Trophoblast cell (in vitro differentiated cells and primary cell): ENCODE results near the gene ITIH5.

Experiments
- DNase-seq, 2 donors: peaks; one replicate each; pipeline ENCODE4 v3.0.0-alpha.2; 2016
- H2AFZ ChIP-seq: 2 replicates; pipeline ENCODE4 v1.6.1; 2013; ENCODE audit warnings: low read length, moderate library complexity, mild to moderate bottlenecking; ENCODE audit not compliant: insufficient read depth, poor library complexity
- H2AK5ac ChIP-seq: 2 replicates; pipeline ENCODE4 v1.6.1; 2013; ENCODE audit warnings: mild to moderate bottlenecking, low read length
- H2BK120ac ChIP-seq: 2 replicates; pipeline ENCODE4 v1.6.1; 2013; ENCODE audit warnings: low read length, mild to moderate bottlenecking, moderate library complexity; ENCODE audit not compliant: insufficient read depth, poor library complexity
- H2BK12ac ChIP-seq: 2 replicates; pipeline ENCODE4 v1.6.1; 2013; ENCODE audit warnings: mild to moderate bottlenecking, low read length, moderate library complexity
- H2BK5ac ChIP-seq: 2 replicates; pipeline ENCODE4 v1.6.1; 2013; ENCODE audit warnings: low read length, low read depth, moderate library complexity, mild to moderate bottlenecking; ENCODE audit not compliant: poor library complexity
- H3K14ac ChIP-seq: 2 replicates; pipeline ENCODE4 v1.6.1; 2013; ENCODE audit warnings: mild to moderate bottlenecking, low read length
- H3K18ac ChIP-seq: 2 replicates; pipeline ENCODE4 v1.6.1; 2013; ENCODE audit warnings: mild to moderate bottlenecking, low read length
- H3K23ac ChIP-seq: 2 replicates; pipeline ENCODE4 v1.6.1; 2013; ENCODE audit warnings: low read length
- H3K27ac ChIP-seq: 2 replicates; pipeline ENCODE4 v1.5.1; 2013; ENCODE audit warnings: low read depth, mild to moderate bottlenecking, inconsistent platforms, low read length, moderate library complexity
- H3K27me3 ChIP-seq: 2 replicates; pipeline ENCODE4 v1.6.1; 2013; ENCODE audit warnings: inconsistent platforms, mild to moderate bottlenecking, low read length, moderate library complexity; ENCODE audit not compliant: insufficient read depth
- H3K36me3 ChIP-seq, 2 experiments: 1 replicate in 1 of 2; 2 replicates in 1 of 2; pipeline ENCODE4 v1.6.1; 2013; ENCODE audit warnings: low read length in 2 of 2, mild to moderate bottlenecking in 2 of 2, moderate library complexity in 1 of 2; ENCODE audit not compliant: insufficient read depth in 2 of 2, control insufficient read depth in 1 of 2
- H3K4ac ChIP-seq: 2 replicates; pipeline ENCODE4 v1.6.1; 2013; ENCODE audit warnings: low read depth, mild to moderate bottlenecking, low read length, moderate library complexity
- H3K4me1 ChIP-seq, 2 experiments: 1 replicate in 1 of 2; 2 replicates in 1 of 2; pipeline ENCODE4 v1.6.1; 2013; ENCODE audit warnings: low read length in 2 of 2, mild to moderate bottlenecking in 2 of 2, moderate library complexity in 1 of 2; ENCODE audit not compliant: insufficient read depth in 2 of 2, control insufficient read depth in 1 of 2
- H3K4me2 ChIP-seq: 2 replicates; pipeline ENCODE4 v1.6.1; 2013; ENCODE audit warnings: inconsistent platforms, mild to moderate bottlenecking, low read length, moderate library complexity
- H3K4me3 ChIP-seq: 2 replicates; pipeline ENCODE4 v1.5.1; 2013; ENCODE audit warnings: mild to moderate bottlenecking, low read depth, low read length, inconsistent platforms
- H3K79me1 ChIP-seq: one replicate; pipeline ENCODE4 v1.6.1; 2013; ENCODE audit warnings: low read length
- H3K79me2 ChIP-seq: 2 replicates; pipeline ENCODE4 v1.6.1; 2013; ENCODE audit warnings: low read length, mild to moderate bottlenecking; ENCODE audit not compliant: control insufficient read depth, insufficient read depth, poor library complexity
- H3K9ac ChIP-seq: 2 replicates; pipeline ENCODE4 v1.6.1; 2013; ENCODE audit warnings: mild to moderate bottlenecking, low read length
- H3K9me3 ChIP-seq: 2 replicates; pipeline ENCODE4 v1.6.1; 2013; ENCODE audit warnings: low read depth, mild to moderate bottlenecking, control low read depth, inconsistent platforms, low read length; ENCODE audit not compliant: insufficient read depth
- H4K12ac ChIP-seq: 2 replicates; pipeline ENCODE4 v1.6.1; 2013; ENCODE audit warnings: low read depth, mild to moderate bottlenecking, low read length, moderate library complexity
- H4K8ac ChIP-seq: 2 replicates; pipeline ENCODE4 v1.6.1; 2013; ENCODE audit warnings: low read depth, mild to moderate bottlenecking, low read length, moderate library complexity
- H4K91ac ChIP-seq: one replicate; pipeline ENCODE4 v1.6.1; 2013; ENCODE audit warnings: low read depth, mild to moderate bottlenecking, low read length, moderate library complexity
- WGBS: extraction: QIAGEN DNeasy Blood & Tissue Kit; methylation state at CpG from one replicate; pipeline ENCODE4 v1.1.7; 2013; ENCODE audit warnings: missing lambda C conversion rate; ENCODE audit not compliant: insufficient read length, insufficient coverage; ENCODE audit errors: extremely low coverage; 5-methylcytosine and 5-hydroxymethylcytosine counted together

Gene ITIH5

GRCh38 chr10:7518693-7519092 lies 148.1 kb downstream of the ITIH5 start:
- H3K18ac ChIP-seq, result no peak overlapping the region
- H3K4me2 ChIP-seq, result no peak overlapping the region
- H3K23ac ChIP-seq, result no peak overlapping the region
- H3K79me2 ChIP-seq, result no peaks in the 10 kb centered on the region
- no peak overlapping the region for H3K4me3 ChIP-seq
- H2BK120ac ChIP-seq, result no peak overlapping the region
- H3K4ac ChIP-seq, result no peak overlapping the region
- H2BK5ac ChIP-seq, result no peak overlapping the region
- no peaks in the 10 kb centered on the region for H3K79me1 ChIP-seq
- WGBS, result no CpG with 5 or more reads among the region's 1 CpG
- no peak for DNase-seq
- H4K12ac ChIP-seq, result no peak overlapping the region
- no peaks in the 10 kb centered on the region for H3K36me3 ChIP-seq
- no peaks in the 10 kb centered on the region for H3K4me1 ChIP-seq
- H4K91ac ChIP-seq, result no peak overlapping the region
- peaks cover under 1% of the 10 kb centered on the region for H3K27me3 ChIP-seq
- no peak overlapping the region for H2AFZ ChIP-seq
- no peak overlapping the region for H2AK5ac ChIP-seq
- H4K8ac ChIP-seq, result no peak overlapping the region
- H3K14ac ChIP-seq, result no peak overlapping the region
- H3K9ac ChIP-seq, result no peak overlapping the region
- no peak overlapping the region for H2BK12ac ChIP-seq
- no peaks in the 10 kb centered on the region for H3K9me3 ChIP-seq
- no peak overlapping the region for H3K27ac ChIP-seq

- no peak for DNase-seq
- no peak overlapping the region for H3K18ac ChIP-seq
- H4K8ac ChIP-seq, result no peak overlapping the region
- no peak overlapping the region for H3K4ac ChIP-seq
- H3K79me1 ChIP-seq, result no peaks in the 10 kb centered on the region
- no peak overlapping the region for H3K4me2 ChIP-seq
- H3K79me2 ChIP-seq, result no peaks in the 10 kb centered on the region
- H3K4me1 ChIP-seq, result no peaks in the 10 kb centered on the region
- no peaks in the 10 kb centered on the region for H3K27me3 ChIP-seq
- no peak overlapping the region for H3K23ac ChIP-seq
- H3K36me3 ChIP-seq, result no peaks in the 10 kb centered on the region
- H3K9me3 ChIP-seq, result peaks cover 3% of the 10 kb centered on the region
- H4K91ac ChIP-seq, result no peak overlapping the region
- no peak overlapping the region for H3K14ac ChIP-seq
- no peak overlapping the region for H2BK120ac ChIP-seq
- no peak overlapping the region for H3K4me3 ChIP-seq
- H2BK5ac ChIP-seq, result no peak overlapping the region
- no peak overlapping the region for H2AK5ac ChIP-seq
- WGBS, result no CpG with 5 or more reads among the region's 5 CpGs
- no peak overlapping the region for H3K27ac ChIP-seq
- no peak overlapping the region for H2BK12ac ChIP-seq
- no peak overlapping the region for H4K12ac ChIP-seq
- no peak overlapping the region for H2AFZ ChIP-seq
- H3K9ac ChIP-seq, result no peak overlapping the region
Observed at GRCh38 chr10:7515439-7515838, 151.3 kb downstream of the ITIH5 start.

GRCh38 chr10:7513936-7514335 lies 152.8 kb downstream of the ITIH5 start:
- Histone ChIP-seq H2AK5ac (no peak overlapping the region), H3K27me3 (no peaks in the 10 kb centered on the region), H4K12ac (no peak overlapping the region), H3K9me3 (peaks cover 3% of the 10 kb centered on the region), H4K91ac (no peak overlapping the region), H3K27ac (no peak overlapping the region), H2AFZ (no peak overlapping the region), H3K23ac (no peak overlapping the region), H4K8ac (no peak overlapping the region), H2BK120ac (no peak overlapping the region), H3K79me2 (no peaks in the 10 kb centered on the region), H2BK5ac (no peak overlapping the region), H3K4me3 (no peak overlapping the region), H3K14ac (no peak overlapping the region), H3K36me3 (no peaks in the 10 kb centered on the region), H3K18ac (no peak overlapping the region), H3K4me1 (no peaks in the 10 kb centered on the region), H3K9ac (no peak overlapping the region), H3K4ac (no peak overlapping the region), H3K79me1 (no peaks in the 10 kb centered on the region), H2BK12ac (no peak overlapping the region), H3K4me2 (no peak overlapping the region)
- DNase-seq, result no peak
- no CpG with 5 or more reads among the region's 4 CpGs for WGBS

DNA sequence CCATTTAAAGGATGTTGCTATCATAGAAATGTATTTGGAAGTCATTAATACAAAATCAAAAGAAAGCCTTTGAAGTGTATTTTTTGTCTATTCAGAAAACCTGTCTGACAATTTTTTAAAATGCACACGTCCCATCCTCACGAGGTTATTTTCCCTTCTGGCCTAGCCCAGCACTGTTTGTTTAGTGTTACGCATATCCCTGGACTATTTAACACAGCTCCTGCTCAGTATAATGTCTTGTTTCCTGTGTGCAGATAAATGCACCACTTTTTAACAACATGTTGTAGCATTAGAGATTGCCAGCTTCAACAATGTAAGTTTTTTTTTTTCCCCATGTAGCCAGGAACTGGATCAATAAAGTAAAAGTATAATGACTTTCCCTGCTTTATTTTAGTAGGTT lies 153.3 kb downstream of the ITIH5 start:
- no peak overlapping the region for H2BK12ac ChIP-seq
- no peaks in the 10 kb centered on the region for H3K79me1 ChIP-seq
- H2AK5ac ChIP-seq, result no peak overlapping the region
- no peak overlapping the region for H3K23ac ChIP-seq
- no peak overlapping the region for H4K91ac ChIP-seq
- H2BK120ac ChIP-seq, result no peak overlapping the region
- no peaks in the 10 kb centered on the region for H3K36me3 ChIP-seq
- H4K8ac ChIP-seq, result no peak overlapping the region
- H3K4ac ChIP-seq, result no peak overlapping the region
- peaks cover 3% of the 10 kb centered on the region for H3K9me3 ChIP-seq
- H3K27ac ChIP-seq, result no peak overlapping the region
- no peak overlapping the region for H3K4me3 ChIP-seq
- WGBS, result no CpG with 5 or more reads among the region's 3 CpGs
- H2AFZ ChIP-seq, result no peak overlapping the region
- no peak overlapping the region for H4K12ac ChIP-seq
- no peaks in the 10 kb centered on the region for H3K79me2 ChIP-seq
- H3K14ac ChIP-seq, result no peak overlapping the region
- H2BK5ac ChIP-seq, result no peak overlapping the region
- no peak for DNase-seq
- H3K18ac ChIP-seq, result no peak overlapping the region
- H3K4me2 ChIP-seq, result no peak overlapping the region
- H3K9ac ChIP-seq, result no peak overlapping the region
- H3K4me1 ChIP-seq, result no peaks in the 10 kb centered on the region
- no peaks in the 10 kb centered on the region for H3K27me3 ChIP-seq
